ENCODE data around the gene GTF2F2.

Gene GTF2F2

GRCh38 chr13:45086484-45086883 is 33.8 kb upstream of the GTF2F2 start:
- no peak for DNase-seq (ENCODE audit: low spot score)
- no peak for TF ChIP-seq CTCF (IDR thresholded peaks at IDR 0.05; ENCODE audit: extremely low read depth, insufficient read depth, missing control alignments)
- in situ Hi-C loops (cut with MboI; ENCODE audit: low pct_unique_long_range_greater_than_20kb, low sequenced_read_pairs, unreplicated experiment): no loop called here

- DNase-seq (ENCODE audit: low spot score): no peak
- in situ Hi-C loops (cut with MboI; ENCODE audit: low pct_unique_long_range_greater_than_20kb, low sequenced_read_pairs, unreplicated experiment): no loop called here
- TF ChIP-seq CTCF (IDR thresholded peaks at IDR 0.05; ENCODE audit: extremely low read depth, insufficient read depth, missing control alignments): no peak
These were observed 27.6 kb upstream of the GTF2F2 start for GRCh38 chr13:45092663-45093062.

DNA sequence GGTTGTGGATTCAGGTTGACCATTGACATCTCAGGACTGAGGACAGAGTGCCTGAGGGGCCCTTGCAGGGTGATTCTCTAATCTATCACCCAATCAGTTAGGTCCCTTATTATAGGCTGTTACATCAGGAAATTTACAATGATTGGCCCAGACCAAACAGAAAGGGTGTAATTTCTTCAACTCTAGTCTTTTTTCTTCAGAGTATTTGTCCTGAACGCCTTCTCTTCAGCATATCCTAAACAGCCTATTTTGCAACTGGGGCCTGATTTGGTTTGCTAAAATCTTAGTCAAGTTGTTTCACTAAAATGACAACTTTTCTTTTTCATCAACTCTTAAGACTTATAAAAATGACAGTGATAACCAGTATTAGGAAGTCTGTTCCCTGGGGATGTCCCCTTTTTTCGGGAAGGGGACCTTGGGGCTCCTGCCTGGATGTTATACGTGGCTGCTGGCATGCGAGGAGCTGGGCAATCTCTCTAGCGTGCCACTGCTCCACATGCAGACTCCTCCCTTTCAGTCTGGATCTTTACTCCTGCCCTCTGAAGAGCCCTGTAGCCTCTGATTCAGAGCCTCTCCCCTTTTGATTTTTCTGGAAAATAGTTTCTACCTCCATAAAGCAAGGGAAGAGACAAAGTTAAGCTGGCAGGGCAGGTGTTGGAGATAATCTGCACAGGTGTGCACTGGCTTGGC is 19.6 kb upstream of the GTF2F2 start:
- TF ChIP-seq CTCF (IDR thresholded peaks at IDR 0.05; ENCODE audit: extremely low read depth, insufficient read depth, missing control alignments): no peak

GRCh38 chr13:45101327-45102018 is 18.8 kb upstream of the GTF2F2 start:
- DNase-seq (ENCODE audit: low spot score): no peak
- in situ Hi-C loops (cut with MboI; ENCODE audit: low pct_unique_long_range_greater_than_20kb, low sequenced_read_pairs, unreplicated experiment): no loop called here
- TF ChIP-seq CTCF (IDR thresholded peaks at IDR 0.05; ENCODE audit: extremely low read depth, insufficient read depth, missing control alignments): no peak

More for the DNA sequence above, 19.6 kb upstream of the GTF2F2 start:
- in situ Hi-C loops (cut with MboI; ENCODE audit: low pct_unique_long_range_greater_than_20kb, low sequenced_read_pairs, unreplicated experiment): no loop called here
- DNase-seq (ENCODE audit: low spot score): no peak

- TF ChIP-seq CTCF (IDR thresholded peaks at IDR 0.05; ENCODE audit: extremely low read depth, insufficient read depth, missing control alignments): no peak
- DNase-seq (ENCODE audit: low spot score): no peak
- in situ Hi-C loops (cut with MboI; ENCODE audit: low pct_unique_long_range_greater_than_20kb, low sequenced_read_pairs, unreplicated experiment): no loop called here
These were observed 18.2 kb upstream of the GTF2F2 start for GRCh38 chr13:45102136-45102507.

- DNase-seq (ENCODE audit: low spot score): no peak
- in situ Hi-C loops (cut with MboI; ENCODE audit: low pct_unique_long_range_greater_than_20kb, low sequenced_read_pairs, unreplicated experiment): no loop called here
- no peak for TF ChIP-seq CTCF (IDR thresholded peaks at IDR 0.05; ENCODE audit: extremely low read depth, insufficient read depth, missing control alignments)
These were observed 16.9 kb upstream of the GTF2F2 start for GRCh38 chr13:45103449-45103848.

All from GM13977 (cell line).